GM18951 (cell line): ENCODE measurements around the gene BEAN1.

Experiments
- POLR2A ChIP-seq: IDR thresholded peaks from 4 replicates; pipeline ENCODE4 v1.6.1; 2011; ENCODE audit warnings: mild to moderate bottlenecking; ENCODE audit not compliant: insufficient read length, insufficient read depth; ENCODE audit errors: extremely low read depth
- in situ Hi-C: fragments of 300-500 bp; cut with MboI; formaldehyde crosslinking; loops from one replicate; pipeline ENCODE4 v1.12.0; 2022; ENCODE audit warnings: low sequenced_read_pairs, mixed read lengths, inconsistent platforms; ENCODE audit not compliant: unreplicated experiment

Gene BEAN1

GRCh38 chr16:66427036-66427860 lies at the start of gene BEAN1:
TSS of gene BEAN1 (plus strand) at chr16:66427295. CDS start at chr16:66437677, 10,382 bp downstream.
- in situ Hi-C loops, result no loop called here
- TF ChIP-seq POLR2A, result no peak

GRCh38 chr16:66377324-66377723 lies 49.8 kb upstream of the BEAN1 start:
- in situ Hi-C loops, result no loop called here
- no peak for TF ChIP-seq POLR2A

GRCh38 chr16:66378741-66379570 lies 48.1 kb upstream of the BEAN1 start:
- no peak for TF ChIP-seq POLR2A
- in situ Hi-C loops, result no loop called here

GRCh38 chr16:66379571-66379941 lies 47.5 kb upstream of the BEAN1 start:
- in situ Hi-C loops, result no loop called here
- TF ChIP-seq POLR2A, result no peak

GRCh38 chr16:66380421-66380820 lies 46.7 kb upstream of the BEAN1 start:
- no peak for TF ChIP-seq POLR2A
- in situ Hi-C loops, result no loop called here

GRCh38 chr16:66381585-66382170 lies 45.4 kb upstream of the BEAN1 start:
- TF ChIP-seq POLR2A, result no peak
- in situ Hi-C loops, result no loop called here

- in situ Hi-C loops, result no loop called here
- no peak for TF ChIP-seq POLR2A
Observed at GRCh38 chr16:66382171-66382965, 44.7 kb upstream of the BEAN1 start.

GRCh38 chr16:66382966-66383299 lies 44.2 kb upstream of the BEAN1 start:
- in situ Hi-C loops, result no loop called here
- TF ChIP-seq POLR2A, result no peak

GRCh38 chr16:66383551-66383950 lies 43.5 kb upstream of the BEAN1 start:
- TF ChIP-seq POLR2A, result no peak
- in situ Hi-C loops, result no loop called here

GRCh38 chr16:66385415-66385814 lies 41.7 kb upstream of the BEAN1 start:
- TF ChIP-seq POLR2A, result no peak
- in situ Hi-C loops, result no loop called here

- in situ Hi-C loops, result no loop called here
Observed at GRCh38 chr16:66386629-66387622, 40.2 kb upstream of the BEAN1 start.

GRCh38 chr16:66387817-66388332 lies 39.2 kb upstream of the BEAN1 start:
- in situ Hi-C loops, result no loop called here
- TF ChIP-seq POLR2A, result no peak

More at GRCh38 chr16:66386629-66387622, 40.2 kb upstream of the BEAN1 start:
- no peak for TF ChIP-seq POLR2A
